Measurements from ENCODE around the gene CLIC5.

- no peak for TF ChIP-seq POLR2AphosphoS5 (IDR thresholded peaks at IDR 0.05)
- TF ChIP-seq CTCF (IDR thresholded peaks at IDR 0.05): no peak
Observed at GRCh38 chr6:46022106-46022948, 6.7 kb upstream of the CLIC5 start.
